ENCODE results near the gene CAMSAP1.
"Not testable (repeated sequence)": the region's sequence is repeated elsewhere in the genome, so short reads cannot be mapped to it uniquely, and the experiment has no call there.

CAMSAP1 gene, protein sequence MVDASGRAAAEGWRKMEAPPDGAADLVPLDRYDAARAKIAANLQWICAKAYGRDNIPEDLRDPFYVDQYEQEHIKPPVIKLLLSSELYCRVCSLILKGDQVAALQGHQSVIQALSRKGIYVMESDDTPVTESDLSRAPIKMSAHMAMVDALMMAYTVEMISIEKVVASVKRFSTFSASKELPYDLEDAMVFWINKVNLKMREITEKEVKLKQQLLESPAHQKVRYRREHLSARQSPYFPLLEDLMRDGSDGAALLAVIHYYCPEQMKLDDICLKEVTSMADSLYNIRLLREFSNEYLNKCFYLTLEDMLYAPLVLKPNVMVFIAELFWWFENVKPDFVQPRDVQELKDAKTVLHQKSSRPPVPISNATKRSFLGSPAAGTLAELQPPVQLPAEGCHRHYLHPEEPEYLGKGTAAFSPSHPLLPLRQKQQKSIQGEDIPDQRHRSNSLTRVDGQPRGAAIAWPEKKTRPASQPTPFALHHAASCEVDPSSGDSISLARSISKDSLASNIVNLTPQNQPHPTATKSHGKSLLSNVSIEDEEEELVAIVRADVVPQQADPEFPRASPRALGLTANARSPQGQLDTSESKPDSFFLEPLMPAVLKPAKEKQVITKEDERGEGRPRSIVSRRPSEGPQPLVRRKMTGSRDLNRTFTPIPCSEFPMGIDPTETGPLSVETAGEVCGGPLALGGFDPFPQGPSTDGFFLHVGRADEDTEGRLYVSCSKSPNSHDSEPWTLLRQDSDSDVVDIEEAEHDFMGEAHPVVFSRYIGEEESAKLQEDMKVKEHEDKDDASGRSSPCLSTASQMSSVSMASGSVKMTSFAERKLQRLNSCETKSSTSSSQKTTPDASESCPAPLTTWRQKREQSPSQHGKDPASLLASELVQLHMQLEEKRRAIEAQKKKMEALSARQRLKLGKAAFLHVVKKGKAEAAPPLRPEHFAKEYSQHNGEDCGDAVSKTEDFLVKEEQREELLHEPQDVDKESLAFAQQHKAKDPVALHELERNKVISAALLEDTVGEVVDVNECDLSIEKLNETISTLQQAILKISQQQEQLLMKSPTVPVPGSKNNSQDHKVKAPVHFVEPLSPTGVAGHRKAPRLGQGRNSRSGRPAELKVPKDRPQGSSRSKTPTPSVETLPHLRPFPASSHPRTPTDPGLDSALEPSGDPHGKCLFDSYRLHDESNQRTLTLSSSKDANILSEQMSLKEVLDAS (N-terminal part only)

DNA sequence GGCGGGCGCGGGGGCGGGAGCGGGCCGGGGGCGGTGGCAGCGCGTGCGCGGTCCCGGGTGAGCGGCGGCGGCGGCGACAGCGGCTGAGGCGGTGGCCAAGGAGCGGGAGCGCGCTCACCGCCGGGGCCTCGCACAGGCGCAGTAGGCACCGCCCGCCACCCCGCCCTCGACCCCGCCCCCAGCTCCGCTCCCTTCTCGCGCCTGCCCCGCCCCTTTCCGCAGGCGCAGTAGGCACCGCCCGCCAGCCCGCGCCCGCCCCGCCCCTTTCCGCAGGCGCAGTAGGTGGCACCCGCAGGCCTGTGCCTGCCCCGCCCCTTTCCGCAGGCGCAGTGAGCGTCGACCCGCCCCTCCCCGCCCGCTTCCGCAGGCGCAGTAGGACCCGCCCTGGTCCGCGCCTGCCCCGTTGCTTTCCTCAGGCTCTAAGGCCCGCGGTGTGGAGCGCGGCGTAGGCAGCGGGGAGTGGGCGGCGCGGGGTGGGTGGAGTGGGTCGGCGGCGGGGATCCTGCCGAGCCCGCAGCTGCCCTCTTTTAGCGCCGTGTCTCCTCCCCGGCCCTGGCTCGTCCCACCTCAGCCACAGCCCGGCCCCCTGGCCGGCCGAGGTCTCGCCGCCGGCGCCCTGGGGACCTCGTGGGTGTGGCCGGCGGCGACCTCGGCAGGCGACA is at the start of gene CAMSAP1:
Gene CAMSAP1 (minus strand): TSS at position 116 of the 662 bp plus-strand sequence. CDS start 387 bp downstream, outside the sequence.
- peak within 1 kb of the TSS; percentile 82 for H3K4me3 ChIP-seq (ENCODE audit: low read depth, low read length)
- no peak for TF ChIP-seq CTCF (IDR thresholded peaks at IDR 0.05; ENCODE audit: borderline replicate concordance, insufficient read depth, low read depth, low read length)

GRCh38 chr9:135956802-135957174 is 49.4 kb upstream of the CAMSAP1 start:
- no peak for TF ChIP-seq CTCF (IDR thresholded peaks at IDR 0.05; ENCODE audit: borderline replicate concordance, insufficient read depth, low read depth, low read length)
- H3K4me3 ChIP-seq (ENCODE audit: low read depth, low read length), result no peak overlapping the region

DNA sequence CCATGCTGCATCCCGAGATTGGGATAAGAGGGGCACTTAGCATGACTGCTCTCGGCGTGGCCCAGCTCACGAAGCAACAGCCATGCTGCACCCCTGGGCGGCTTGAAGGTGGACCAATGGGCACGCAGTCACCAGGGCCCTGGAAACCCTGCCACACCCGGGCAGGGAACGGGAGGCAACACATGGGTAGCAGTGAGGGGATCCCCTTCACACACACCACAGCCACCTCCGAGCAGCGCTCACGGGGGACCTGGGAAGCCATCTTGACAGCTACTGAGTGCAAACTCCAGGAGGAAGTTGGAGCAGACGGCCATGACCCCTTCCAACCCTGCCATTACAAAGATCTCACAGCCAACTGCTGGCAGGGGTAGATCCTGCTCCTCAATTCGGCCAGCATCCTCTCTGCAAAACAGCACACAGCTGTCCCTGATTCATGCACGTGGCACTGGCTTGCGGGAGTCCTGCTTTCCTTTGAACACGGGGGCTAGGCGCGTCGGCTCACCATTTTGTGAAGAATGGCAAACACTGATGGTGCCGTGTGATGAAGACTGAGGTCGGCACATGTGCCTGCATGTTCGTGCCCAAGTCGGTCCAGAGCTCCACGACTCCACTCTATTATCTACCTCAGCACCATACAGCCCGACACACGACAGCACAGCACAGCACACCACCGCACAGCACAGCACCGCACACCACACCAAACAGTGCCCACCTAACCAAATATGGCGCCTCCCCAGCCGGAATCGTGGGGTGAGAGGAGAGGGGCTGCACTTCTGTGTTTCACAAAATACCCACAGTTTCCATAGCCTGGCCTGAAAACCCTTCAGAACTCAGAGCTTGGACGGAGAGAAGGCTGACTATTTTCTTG is 48.8 kb upstream of the CAMSAP1 start:
- H3K4me3 ChIP-seq (ENCODE audit: low read depth, low read length), result no peak overlapping the region
- no peak for TF ChIP-seq CTCF (IDR thresholded peaks at IDR 0.05; ENCODE audit: borderline replicate concordance, insufficient read depth, low read depth, low read length)

DNA sequence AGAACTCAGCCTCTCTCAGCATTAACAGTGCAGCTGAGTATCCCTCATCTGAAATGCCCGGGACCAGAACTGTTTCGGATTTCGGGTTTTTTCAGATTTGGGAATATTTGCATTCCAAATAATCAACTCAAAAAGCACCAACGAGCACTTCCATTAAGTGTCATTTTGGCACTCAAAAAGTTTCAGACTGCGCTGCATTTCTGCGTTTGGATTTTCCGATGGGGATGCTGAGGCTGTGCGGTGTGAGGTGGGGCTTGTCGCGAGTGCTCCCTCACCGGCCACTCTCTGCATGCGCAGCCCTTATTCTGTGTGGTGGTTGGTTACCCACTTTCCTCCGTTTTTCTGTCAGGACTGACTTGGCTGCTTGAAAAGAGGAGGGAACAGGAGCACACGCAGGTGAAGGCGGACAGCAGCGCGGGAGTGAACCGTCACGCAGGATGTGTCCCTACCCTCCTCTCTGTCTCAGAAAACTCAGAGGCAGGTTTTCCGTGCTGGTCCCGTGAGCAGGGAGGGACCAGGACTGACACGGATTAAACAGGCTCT is 45.4 kb upstream of the CAMSAP1 start:
- no peak for TF ChIP-seq CTCF (IDR thresholded peaks at IDR 0.05; ENCODE audit: borderline replicate concordance, insufficient read depth, low read depth, low read length)
- no peak overlapping the region for H3K4me3 ChIP-seq (ENCODE audit: low read depth, low read length)

- no peak for TF ChIP-seq CTCF (IDR thresholded peaks at IDR 0.05; ENCODE audit: borderline replicate concordance, insufficient read depth, low read depth, low read length)
- H3K4me3 ChIP-seq (ENCODE audit: low read depth, low read length), result no peak overlapping the region
Observed at GRCh38 chr9:135951889-135952663, 44.7 kb upstream of the CAMSAP1 start.

DNA sequence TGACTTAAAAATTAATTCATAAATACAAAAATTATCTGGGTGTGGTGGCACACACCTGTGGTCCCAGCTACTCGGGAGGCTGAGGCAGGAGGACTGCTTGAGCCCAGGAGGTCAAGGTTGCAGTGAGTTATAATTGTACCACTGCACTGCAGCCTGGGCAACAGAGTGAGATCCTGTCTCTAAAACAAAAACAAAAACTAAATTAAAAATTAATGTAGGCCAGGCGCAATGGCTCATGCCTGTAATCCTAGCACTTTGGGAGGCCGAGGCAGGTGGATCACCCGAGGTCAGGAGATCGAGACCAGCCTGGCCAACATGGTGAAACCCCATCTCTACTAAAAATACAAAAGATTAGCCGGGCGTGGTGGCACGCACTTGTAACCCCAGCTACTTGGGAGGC is 44.0 kb upstream of the CAMSAP1 start:
- H3K4me3 ChIP-seq (ENCODE audit: low read depth, low read length), result not testable (repeated sequence)

- not testable (repeated sequence) for H3K4me3 ChIP-seq (ENCODE audit: low read depth, low read length)
Observed at GRCh38 chr9:135950841-135951240, 43.5 kb upstream of the CAMSAP1 start.
